B cell (primary cell): ENCODE measurements around the gene RASSF4. TPM values are rescaled to one million over a fixed set of nuclear protein-coding genes. Genes with fewer than 3 reads are reported as not detected.

Experiments used
- ATAC-seq: fragments of 200-7000 bp; cut with Tn5 transposase; one replicate; pipeline ENCODE4 v1.10.0; 2021; ENCODE audit warnings: low read depth, mild to moderate bottlenecking, moderate number of reproducible peaks, moderate library complexity
- CTCF ChIA-PET: fragments of 350-600 bp; sonication (Branson Sonifier 250); formaldehyde crosslinking; loops from one replicate; lab custom pipeline; 2021; ENCODE audit warnings: antibody characterized with exemption, inconsistent platforms; lab: Charles Lee
- POLR2A ChIA-PET: fragments of 350-600 bp; sonication (Branson Sonifier 250); formaldehyde crosslinking; loops from one replicate; lab custom pipeline; 2021; ENCODE audit warnings: antibody characterized with exemption; lab: Charles Lee
- DNase-seq: peaks from one replicate; pipeline ENCODE4 v3.0.0; 2013
- H2AFZ ChIP-seq: 2 replicates; pipeline ENCODE4 v1.6.1; 2012; ENCODE audit warnings: mild to moderate bottlenecking, low read depth, low read length; ENCODE audit not compliant: insufficient read depth, poor library complexity, severe bottlenecking
- H3K27ac ChIP-seq, 2 donors: 1 replicate in 1 of 2; 2 replicates in 1 of 2; pipeline ENCODE4 v1.5.1; 2012 to 2013; ENCODE audit warnings: low read length in 2 of 2, mild to moderate bottlenecking in 2 of 2, moderate library complexity in 1 of 2
- H3K27me3 ChIP-seq, 4 experiments: fragments of 200-600 bp in 1 of 4; sonication (generic) in 1 of 4; replicated peaks in 1 of 4; 1 replicate in 2 of 4; 2 replicates in 2 of 4; pipeline versions ENCODE4 v1.6.1 to v1.7.0; 2013 to 2016; ENCODE audit warnings: low read length in 3 of 4, mild to moderate bottlenecking in 2 of 4, mixed read lengths in 1 of 4, moderate library complexity in 1 of 4; ENCODE audit not compliant: insufficient read depth in 4 of 4, control insufficient read depth in 3 of 4; ENCODE audit errors: control extremely low read depth in 1 of 4
- H3K36me3 ChIP-seq, 2 experiments: replicated peaks in 1 of 2; 1 replicate in 1 of 2; 2 replicates in 1 of 2; pipeline versions ENCODE4 v1.6.1 to v1.7.1; 2013; ENCODE audit warnings: low read length in 1 of 2; ENCODE audit not compliant: insufficient read depth in 2 of 2, control insufficient read depth in 1 of 2; ENCODE audit errors: control extremely low read depth in 1 of 2, extremely low read depth in 1 of 2
- H3K4me1 ChIP-seq, 2 donors: fragments of 200-600 bp in 1 of 2; sonication (generic) in 1 of 2; 1 replicate in 1 of 2; 2 replicates in 1 of 2; pipeline versions ENCODE4 v1.5.1 to v1.6.1; 2013 to 2017; ENCODE audit warnings: low read length in 2 of 2; ENCODE audit not compliant: control insufficient read depth in 2 of 2, insufficient read depth in 2 of 2
- H3K4me2 ChIP-seq: replicated peaks from 2 replicates; pipeline ENCODE3; 2012; ENCODE audit warnings: mild to moderate bottlenecking, low read depth, low read length; ENCODE audit not compliant: poor library complexity, severe bottlenecking
- H3K4me3 ChIP-seq, 5 experiments: fragments of 200-600 bp in 1 of 5; sonication (generic) in 1 of 5; 1 replicate in 3 of 5; 2 replicates in 2 of 5; pipeline versions ENCODE4 v1.5.1 to v1.7.0; 2011 to 2016; ENCODE audit warnings: low read length in 4 of 5, mild to moderate bottlenecking in 4 of 5, low read depth in 2 of 5, control low read depth in 1 of 5, moderate library complexity in 1 of 5; ENCODE audit not compliant: insufficient read depth in 1 of 5; ENCODE audit errors: control extremely low read depth in 1 of 5, extremely low read depth in 1 of 5
- H3K79me2 ChIP-seq: fragments of 200-600 bp; sonication (generic); one replicate; pipeline ENCODE4 v1.6.0; 2016; ENCODE audit warnings: low read length; ENCODE audit not compliant: control insufficient read depth, insufficient read depth
- H3K9ac ChIP-seq: fragments of 200-600 bp; sonication (generic); 2 replicates; pipeline ENCODE4 v1.6.1; 2017; ENCODE audit warnings: mild to moderate bottlenecking, low read length, moderate library complexity
- H3K9me3 ChIP-seq, 3 donors: one replicate each; pipeline versions ENCODE4 v1.6.1 to v1.7.1; 2013; ENCODE audit warnings: low read length in 2 of 3; ENCODE audit not compliant: control insufficient read depth in 2 of 3, insufficient read depth in 1 of 3; ENCODE audit errors: control extremely low read depth in 1 of 3
- H4K20me1 ChIP-seq: 2 replicates; pipeline ENCODE4 v1.6.0; 2012; ENCODE audit warnings: mild to moderate bottlenecking, low read length; ENCODE audit not compliant: insufficient read depth, control insufficient read depth, poor library complexity, severe bottlenecking
- H3K27ac Mint-ChIP-seq: one replicate; pipeline ENCODE4 v1.8.0; 2021; ENCODE audit warnings: mixed read lengths
- H3K27me3 Mint-ChIP-seq: one replicate; pipeline ENCODE4 v1.8.0; 2021; ENCODE audit warnings: mixed read lengths
- H3K4me1 Mint-ChIP-seq: one replicate; pipeline ENCODE4 v1.8.0; 2021; ENCODE audit warnings: mixed read lengths
- H3K4me3 Mint-ChIP-seq: one replicate; pipeline ENCODE4 v1.8.0; 2021; ENCODE audit warnings: mixed read lengths
- H3K9me3 Mint-ChIP-seq: one replicate; pipeline ENCODE4 v1.8.0; 2022; ENCODE audit warnings: mixed read lengths; ENCODE audit not compliant: insufficient read depth
- EZH2 ChIP-seq: IDR thresholded peaks from 2 replicates; pipeline ENCODE4 v1.6.1; 2012; ENCODE audit warnings: borderline replicate concordance, low read depth, mild to moderate bottlenecking, moderate library complexity, low read length; ENCODE audit not compliant: insufficient read depth, poor library complexity, severe bottlenecking
- WGBS: methylation state at CpG from one replicate; pipeline ENCODE4 v1.1.5; 2013; ENCODE audit warnings: missing lambda C conversion rate; ENCODE audit not compliant: insufficient coverage; 5-methylcytosine and 5-hydroxymethylcytosine counted together
- intact Hi-C: fragments of 100-400 bp; cut with micrococcal nuclease; formaldehyde crosslinking; loops from one replicate; pipeline ENCODE4 v1.10.0; 2022
- polyA plus RNA-seq: library from polyadenylated mRNA; depleted of rRNA; stranded (reverse); fragments of >200 nt; gene quantifications from 2 replicates; pipeline ENCODE4 v1.2.3, GENCODE V29; 2012
- total RNA-seq, 2 donors: library from RNA; stranded (reverse); fragments of 120-200 nt in 1 of 2; gene quantifications; 1 replicate in 1 of 2; 2 replicates in 1 of 2; pipeline versions ENCODE4 v1.2.3 to v1.2.4, GENCODE V29; 2013 to 2022
- TF ChIP-seq, protein P1 (sequence below): fragments of 200-600 bp; IDR thresholded peaks from one replicate; pipeline ENCODE4 v1.8.0; 2022; ENCODE audit warnings: antibody characterized with exemption, mild to moderate bottlenecking

Gene RASSF4
- total and polyA plus RNA-seq, 2 donors (not counting 1 experiment from before 2014, with no cell fraction given): 1.9 to 2.6 TPM

DNA sequence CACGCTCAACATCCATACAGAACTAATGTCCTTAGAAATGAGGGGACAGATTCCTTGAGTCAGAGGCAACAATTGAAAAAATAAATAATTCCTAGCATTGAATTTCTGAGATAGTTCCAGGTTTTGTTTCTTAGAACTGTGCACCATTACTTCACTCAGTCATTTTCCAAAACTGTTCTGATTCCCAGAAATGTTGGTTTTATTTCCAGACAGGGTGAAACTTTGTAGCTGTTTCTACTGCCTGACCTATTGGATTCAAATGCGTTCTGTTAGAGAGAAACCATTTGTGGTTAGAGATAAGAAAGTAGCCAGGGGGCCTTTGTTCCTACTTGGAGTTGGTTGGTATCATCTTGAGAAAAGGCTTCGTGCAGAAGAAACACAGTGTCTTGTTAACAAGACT lies 27.1 kb downstream of the RASSF4 start:
- Histone ChIP-seq H3K79me2 (no peaks in the 10 kb centered on the region), H3K36me3 (no peaks in the 10 kb centered on the region), H3K9me3 (no peaks in the 10 kb centered on the region), H3K27me3 (no peaks in the 10 kb centered on the region), H3K4me2 (no peak overlapping the region), H3K4me1 (no peaks in the 10 kb centered on the region), H4K20me1 (no peaks in the 10 kb centered on the region), H3K9ac (no peak overlapping the region), H3K27ac (no peak overlapping the region), H3K4me3 (no peak overlapping the region), H2AFZ (no peak overlapping the region)
- TF ChIP-seq, protein P1, sequence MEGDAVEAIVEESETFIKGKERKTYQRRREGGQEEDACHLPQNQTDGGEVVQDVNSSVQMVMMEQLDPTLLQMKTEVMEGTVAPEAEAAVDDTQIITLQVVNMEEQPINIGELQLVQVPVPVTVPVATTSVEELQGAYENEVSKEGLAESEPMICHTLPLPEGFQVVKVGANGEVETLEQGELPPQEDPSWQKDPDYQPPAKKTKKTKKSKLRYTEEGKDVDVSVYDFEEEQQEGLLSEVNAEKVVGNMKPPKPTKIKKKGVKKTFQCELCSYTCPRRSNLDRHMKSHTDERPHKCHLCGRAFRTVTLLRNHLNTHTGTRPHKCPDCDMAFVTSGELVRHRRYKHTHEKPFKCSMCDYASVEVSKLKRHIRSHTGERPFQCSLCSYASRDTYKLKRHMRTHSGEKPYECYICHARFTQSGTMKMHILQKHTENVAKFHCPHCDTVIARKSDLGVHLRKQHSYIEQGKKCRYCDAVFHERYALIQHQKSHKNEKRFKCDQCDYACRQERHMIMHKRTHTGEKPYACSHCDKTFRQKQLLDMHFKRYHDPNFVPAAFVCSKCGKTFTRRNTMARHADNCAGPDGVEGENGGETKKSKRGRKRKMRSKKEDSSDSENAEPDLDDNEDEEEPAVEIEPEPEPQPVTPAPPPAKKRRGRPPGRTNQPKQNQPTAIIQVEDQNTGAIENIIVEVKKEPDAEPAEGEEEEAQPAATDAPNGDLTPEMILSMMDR: no peak
- no peak for TF ChIP-seq EZH2
- Mint-ChIP-seq H3K4me3 (no peak overlapping the region), H3K9me3 (no peaks in the 10 kb centered on the region), H3K4me1 (no peaks in the 10 kb centered on the region), H3K27me3 (peaks cover 10% of the 10 kb centered on the region), H3K27ac (no peak overlapping the region)
- CTCF ChIA-PET: no interaction called here
- WGBS: 100% methylated on average over 1 of the region's 3 CpGs
- intact Hi-C loops: no loop called here
- POLR2A ChIA-PET: no interaction called here
- DNase-seq (no peak), ATAC-seq (no peak)

DNA sequence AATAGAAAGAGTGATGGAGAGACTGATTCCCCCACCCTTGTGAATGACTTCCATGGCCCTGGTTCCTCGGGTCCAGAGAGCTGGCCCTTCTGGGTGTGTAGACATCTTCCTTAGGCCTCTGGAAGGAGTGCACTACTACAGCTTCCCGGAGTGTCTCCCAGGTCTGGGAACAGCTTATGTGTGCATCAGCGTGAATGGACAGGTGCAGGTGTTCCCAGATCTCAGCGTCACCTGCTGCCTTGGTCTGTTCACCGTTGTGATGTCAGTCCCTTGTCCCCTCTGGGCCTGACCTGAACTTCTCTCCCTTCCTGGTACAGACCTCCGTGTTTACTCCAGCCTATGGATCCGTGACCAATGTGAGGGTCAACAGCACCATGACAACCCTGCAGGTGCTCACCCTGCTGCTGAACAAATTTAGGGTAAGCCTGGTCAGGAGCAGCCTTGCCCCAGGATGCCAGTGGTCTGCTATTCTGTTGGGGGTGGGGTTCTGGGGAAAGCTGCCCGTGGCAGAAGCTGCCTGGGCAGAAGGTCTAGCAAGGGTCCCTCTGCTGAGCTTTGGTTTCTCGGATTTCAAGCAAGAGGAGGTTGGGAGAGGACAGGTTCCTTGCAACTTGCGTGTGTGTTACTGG lies 29.5 kb downstream of the RASSF4 start:
- no peaks in the 10 kb centered on the region for H3K4me1 ChIP-seq
- H3K36me3 ChIP-seq: no peaks in the 10 kb centered on the region
- POLR2A ChIA-PET: no interaction called here
- H3K79me2 ChIP-seq: no peaks in the 10 kb centered on the region
- no peaks in the 10 kb centered on the region for H4K20me1 ChIP-seq
- peaks cover 10% of the 10 kb centered on the region for H3K27me3 Mint-ChIP-seq
- H3K9me3 Mint-ChIP-seq: no peaks in the 10 kb centered on the region
- TF ChIP-seq, protein P1: no peak
- no peak for TF ChIP-seq EZH2
- H3K27ac ChIP-seq: no peak overlapping the region
- DNase-seq (no peak), ATAC-seq (no peak)
- no peak overlapping the region for H3K4me3 Mint-ChIP-seq
- no peak overlapping the region for H3K4me3 ChIP-seq
- H3K27me3 ChIP-seq: no peaks in the 10 kb centered on the region
- H3K9ac ChIP-seq: no peak overlapping the region
- H3K4me2 ChIP-seq: no peak overlapping the region
- CTCF ChIA-PET: interaction anchor here (1.0 to 1.8 kb wide), 2 partner anchors 16 to 56 kb away, joined by 3 to 5 read pairs; no protein-coding TSS in a partner anchor
- intact Hi-C loops: no loop called here
- H3K9me3 ChIP-seq: no peaks in the 10 kb centered on the region
- no peak overlapping the region for H3K27ac Mint-ChIP-seq
- no peak overlapping the region for H2AFZ ChIP-seq
- no peaks in the 10 kb centered on the region for H3K4me1 Mint-ChIP-seq
- 91% methylated on average over 8 of the region's 10 CpGs for WGBS
